HCT116 (cell line): ENCODE measurements around the gene ACCSL. TPM values are rescaled to one million over a fixed set of nuclear protein-coding genes. Genes with fewer than 3 reads are reported as not detected.

ENCODE experiments used
- ATAC-seq: fragments of 200-7000 bp; cut with Tn5 transposase; 2 replicates; pipeline ENCODE4 v1.9.1; 2020; ENCODE audit warnings: mild to moderate bottlenecking, moderate library complexity
- BruUV-seq: library from RNA; stranded (reverse); fragments of 400-500 nt; replicated peaks from 2 replicates; lab custom pipeline; 2021; lab: Mats Ljungman, UMichigan
- CTCF ChIA-PET: fragments of 300-600 bp; sonication (Branson Sonifier 250); formaldehyde crosslinking; loops from one replicate; lab custom pipeline; 2021; ENCODE audit warnings: antibody characterized with exemption; lab: Charles Lee
- POLR2A ChIA-PET: fragments of 300-600, 350-600 bp; sonication (Branson Sonifier 250); formaldehyde crosslinking; loops from one replicate; lab custom pipeline; 2021; ENCODE audit warnings: antibody characterized with exemption; lab: Charles Lee
- RAD21 ChIA-PET, 2 experiments: fragments of 300-600 bp; sonication (Branson Sonifier 250); formaldehyde crosslinking; loops; one replicate each; lab custom pipeline; 2023; ENCODE audit warnings: low total read pairs in 2 of 2; ENCODE audit not compliant: uncharacterized antibody in 2 of 2, unreplicated experiment in 2 of 2, low non-redundant PET in 1 of 2; lab: Charles Lee
- DNase-seq: peaks from one replicate; pipeline ENCODE4 v3.0.0-alpha.2; 2010; ENCODE audit warnings: low read depth, low spot score
- H2AFZ ChIP-seq: fragments of 200-600 bp; shearing (Covaris generic), sonication (generic); 2 replicates; pipeline ENCODE4 v1.6.1; 2017; ENCODE audit warnings: low read depth, mixed run types, mixed read lengths, antibody characterized with exemption, low read length; ENCODE audit not compliant: poor library complexity, severe bottlenecking
- H3K27ac ChIP-seq: 2 replicates; pipeline ENCODE4 v1.5.1; 2012; ENCODE audit warnings: low read depth, low read length
- H3K27me3 ChIP-seq: fragments of 200-600 bp; sonication (generic); 2 replicates; pipeline ENCODE4 v1.6.1; 2016; ENCODE audit warnings: mixed run types, low read length, mixed read lengths; ENCODE audit not compliant: insufficient read depth
- H3K36me3 ChIP-seq, 2 experiments: fragments of 200-500 bp in 1 of 2; fragments of 200-600 bp in 1 of 2; sonication (Bioruptor generic) in 1 of 2; sonication (generic) in 1 of 2; 2 replicates each; pipeline versions ENCODE4 v1.5.1 to v1.6.1; 2014 to 2016; ENCODE audit warnings: low read length in 2 of 2, inconsistent platforms in 1 of 2, mixed read lengths in 1 of 2, mixed run types in 1 of 2; ENCODE audit not compliant: insufficient read depth in 2 of 2, control insufficient read depth in 1 of 2
- H3K4me1 ChIP-seq, 2 experiments: fragments of 200-600 bp in 1 of 2; sonication (generic) in 1 of 2; 2 replicates each; pipeline versions ENCODE4 v1.5.1 to v1.6.1; 2012 to 2017; ENCODE audit warnings: low read length in 2 of 2, inconsistent platforms in 1 of 2, mild to moderate bottlenecking in 1 of 2, mixed read lengths in 1 of 2, mixed run types in 1 of 2, moderate library complexity in 1 of 2; ENCODE audit not compliant: insufficient read depth in 2 of 2, control insufficient read depth in 1 of 2
- H3K4me2 ChIP-seq: fragments of 200-600 bp; sonication (generic); 2 replicates; pipeline ENCODE4 v1.6.1; 2017; ENCODE audit warnings: mixed run types, low read length, mixed read lengths
- H3K4me3 ChIP-seq, 2 experiments: fragments of 200-600 bp in 1 of 2; sonication (generic) in 1 of 2; replicated peaks in 1 of 2; 2 replicates each; pipeline ENCODE4 v1.5.1; 2011 to 2016; ENCODE audit warnings: low read length in 2 of 2, control low read depth in 1 of 2, low read depth in 1 of 2, mild to moderate bottlenecking in 1 of 2, mixed read lengths in 1 of 2, mixed run types in 1 of 2
- H3K79me2 ChIP-seq: fragments of 200-600 bp; sonication (generic); 2 replicates; pipeline ENCODE4 v1.6.1; 2017; ENCODE audit warnings: mild to moderate bottlenecking, mixed run types, low read length, moderate library complexity, mixed read lengths; ENCODE audit not compliant: insufficient read depth
- H3K9ac ChIP-seq: fragments of 200-600 bp; sonication (generic); 2 replicates; pipeline ENCODE4 v1.6.1; 2016; ENCODE audit warnings: low read length, mixed read lengths
- H3K9me2 ChIP-seq: fragments of 200-600 bp; sonication (generic), shearing (Covaris generic); 2 replicates; pipeline ENCODE4 v1.6.1; 2017; ENCODE audit warnings: mixed run types, mild to moderate bottlenecking, moderate library complexity; ENCODE audit not compliant: insufficient read depth
- H3K9me3 ChIP-seq, 2 experiments: fragments of 200-500 bp in 1 of 2; fragments of 200-600 bp in 1 of 2; sonication (Bioruptor generic) in 1 of 2; sonication (generic) in 1 of 2; 2 replicates each; pipeline ENCODE4 v1.6.1; 2014 to 2017; ENCODE audit warnings: low read length in 2 of 2, mixed read lengths in 2 of 2, inconsistent platforms in 1 of 2, low read depth in 1 of 2, mild to moderate bottlenecking in 1 of 2, mixed run types in 1 of 2, moderate library complexity in 1 of 2; ENCODE audit not compliant: control insufficient read depth in 1 of 2, insufficient read depth in 1 of 2
- H4K20me1 ChIP-seq: fragments of 200-600 bp; sonication (generic), shearing (Covaris generic); 2 replicates; pipeline ENCODE4 v1.6.1; 2017; ENCODE audit warnings: mixed run types, mild to moderate bottlenecking, moderate library complexity; ENCODE audit not compliant: insufficient read depth
- CBX3 ChIP-seq: IDR thresholded peaks from 2 replicates; pipeline ENCODE4 v1.6.1; 2012; ENCODE audit warnings: low read depth
- CEBPB ChIP-seq: IDR thresholded peaks from 2 replicates; pipeline ENCODE4 v1.6.1; 2012; ENCODE audit warnings: low read depth
- EGR1 ChIP-seq: IDR thresholded peaks from 2 replicates; pipeline ENCODE4 v1.6.1; 2012; ENCODE audit warnings: low read depth
- POLR2AphosphoS5 ChIP-seq: IDR thresholded peaks from 2 replicates; pipeline ENCODE4 v1.6.1; 2011; ENCODE audit warnings: mild to moderate bottlenecking, low read depth, low read length, moderate library complexity
- RAD21 ChIP-seq: IDR thresholded peaks from 2 replicates; pipeline ENCODE4 v1.6.1; 2012; ENCODE audit warnings: low read depth, mild to moderate bottlenecking
- SIN3A ChIP-seq: IDR thresholded peaks from 2 replicates; pipeline ENCODE4 v1.6.1; 2012; ENCODE audit warnings: low read depth
- intact Hi-C: fragments of 100-400 bp; cut with micrococcal nuclease; formaldehyde crosslinking; loops from 2 replicates; pipeline ENCODE4 v1.10.0; 2022
- total RNA-seq: library from RNA; stranded (reverse); gene quantifications from one replicate; pipeline ENCODE4 v1.2.1, GENCODE V29; 2021; ENCODE audit not compliant: unreplicated experiment
- TF ChIP-seq, protein P1 (sequence below), 3 experiments: fragments of 200-600 bp in 1 of 3; sonication (generic) in 1 of 3; IDR thresholded peaks in 2 of 3; conservative IDR thresholded peaks in 1 of 3; 2 replicates each; pipeline ENCODE4 v1.5.1; 2012 to 2017; ENCODE audit warnings: low read depth in 2 of 3, low read length in 2 of 3, antibody characterized with exemption in 1 of 3, borderline replicate concordance in 1 of 3, control low read depth in 1 of 3, mild to moderate bottlenecking in 1 of 3, mixed read lengths in 1 of 3, mixed run types in 1 of 3, moderate library complexity in 1 of 3; ENCODE audit not compliant: insufficient read depth in 1 of 3

Gene ACCSL
- total RNA-seq, 1 experiment from 2014 or later = not detected

DNA sequence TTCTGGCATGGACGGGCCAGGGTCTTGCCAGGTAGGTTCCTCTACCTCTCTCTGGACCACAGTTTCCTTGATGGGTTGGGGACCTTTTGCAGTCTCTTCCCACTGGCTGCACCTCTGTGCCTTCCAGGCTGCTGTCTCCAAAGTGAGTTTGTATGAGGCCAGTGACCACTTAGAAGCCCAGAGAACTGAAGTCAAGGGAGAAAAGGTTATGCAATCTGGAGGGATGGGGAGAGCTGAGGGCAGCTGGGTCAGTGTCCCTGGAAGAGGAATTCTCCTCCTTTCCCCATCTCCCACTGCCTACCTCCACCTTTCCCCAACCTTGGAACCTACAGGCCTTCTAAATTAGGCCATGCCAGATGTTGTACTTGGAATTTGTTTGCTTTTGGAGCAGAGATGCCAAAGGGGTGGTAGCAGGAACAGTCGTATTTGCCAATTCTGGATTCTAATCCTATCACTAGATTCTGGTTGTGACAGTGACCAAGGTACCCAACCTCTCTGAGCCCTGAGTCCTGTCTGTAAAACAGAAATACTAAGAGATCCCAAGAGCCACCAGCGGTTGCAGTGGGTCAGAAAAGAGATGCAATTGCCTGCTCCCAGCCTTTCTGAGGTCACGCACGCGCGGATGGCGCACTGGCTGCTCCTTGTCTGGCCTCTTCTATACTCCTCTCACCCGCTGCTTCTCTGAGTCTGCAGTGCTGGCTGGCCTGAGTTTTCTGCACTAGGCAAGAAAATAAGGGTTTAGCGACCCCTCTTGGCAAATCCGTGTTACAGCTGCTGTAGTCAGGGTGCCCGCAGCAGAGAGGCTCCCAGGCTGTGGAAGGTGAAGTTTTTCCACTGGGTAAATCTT lies 10.7 kb upstream of the ACCSL start:
- ChIA-PET RAD21 (interaction anchor here in 1 of 2 experiments (1.0 kb wide), 1 partner anchor 90 kb away, joined by 3 read pairs; no protein-coding TSS in a partner anchor), CTCF (interaction anchor here (0.6 to 1.8 kb wide), 5 partner anchors 9 to 147 kb away, joined by 3 to 10 read pairs (median 5); no protein-coding TSS in a partner anchor), POLR2A (no interaction called here)
- H2AFZ ChIP-seq = peak overlapping the region; percentile 74
- H3K4me3 ChIP-seq = no peak overlapping the region
- intact Hi-C loops = loop anchor here (1.0 kb wide), 3 partner anchors 93 to 533 kb away; no protein-coding TSS in a partner anchor
- TF ChIP-seq, protein P1, sequence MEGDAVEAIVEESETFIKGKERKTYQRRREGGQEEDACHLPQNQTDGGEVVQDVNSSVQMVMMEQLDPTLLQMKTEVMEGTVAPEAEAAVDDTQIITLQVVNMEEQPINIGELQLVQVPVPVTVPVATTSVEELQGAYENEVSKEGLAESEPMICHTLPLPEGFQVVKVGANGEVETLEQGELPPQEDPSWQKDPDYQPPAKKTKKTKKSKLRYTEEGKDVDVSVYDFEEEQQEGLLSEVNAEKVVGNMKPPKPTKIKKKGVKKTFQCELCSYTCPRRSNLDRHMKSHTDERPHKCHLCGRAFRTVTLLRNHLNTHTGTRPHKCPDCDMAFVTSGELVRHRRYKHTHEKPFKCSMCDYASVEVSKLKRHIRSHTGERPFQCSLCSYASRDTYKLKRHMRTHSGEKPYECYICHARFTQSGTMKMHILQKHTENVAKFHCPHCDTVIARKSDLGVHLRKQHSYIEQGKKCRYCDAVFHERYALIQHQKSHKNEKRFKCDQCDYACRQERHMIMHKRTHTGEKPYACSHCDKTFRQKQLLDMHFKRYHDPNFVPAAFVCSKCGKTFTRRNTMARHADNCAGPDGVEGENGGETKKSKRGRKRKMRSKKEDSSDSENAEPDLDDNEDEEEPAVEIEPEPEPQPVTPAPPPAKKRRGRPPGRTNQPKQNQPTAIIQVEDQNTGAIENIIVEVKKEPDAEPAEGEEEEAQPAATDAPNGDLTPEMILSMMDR (IDR thresholded peaks at IDR 0.05 in 2 of 3, conservative IDR thresholded peaks at IDR 0.05 in 1 of 3; ENCODE audit: borderline replicate concordance in 1 of 3, insufficient read depth in 1 of 3, low read depth in 2 of 3, low read length in 2 of 3) = peak; percentile 77 to 87 (median 83)
- TF ChIP-seq SIN3A = no peak
- TF ChIP-seq RAD21 = peak; percentile 90
- no peak for TF ChIP-seq EGR1
- peaks cover 0 to 3% of the 10 kb centered on the region in 2 experiments; a peak in 1 of 4 replicates for H3K4me1 ChIP-seq
- no peaks in the 10 kb centered on the region for H3K79me2 ChIP-seq
- peak; percentile 61 for DNase-seq
- no peak overlapping the region for H3K9ac ChIP-seq
- BruUV-seq = no TSS peak
- peak; percentile 98 for ATAC-seq
- no peaks in the 10 kb centered on the region for H4K20me1 ChIP-seq
- no peaks in the 10 kb centered on the region for H3K27me3 ChIP-seq
- H3K9me3 ChIP-seq = no peaks in the 10 kb centered on the region
- no peaks in the 10 kb centered on the region for H3K9me2 ChIP-seq
- no peaks in the 10 kb centered on the region for H3K36me3 ChIP-seq
- peak overlapping the region; percentile 23; the same call in 1 of the 2 replicates for H3K4me2 ChIP-seq
- no peak overlapping the region for H3K27ac ChIP-seq

DNA sequence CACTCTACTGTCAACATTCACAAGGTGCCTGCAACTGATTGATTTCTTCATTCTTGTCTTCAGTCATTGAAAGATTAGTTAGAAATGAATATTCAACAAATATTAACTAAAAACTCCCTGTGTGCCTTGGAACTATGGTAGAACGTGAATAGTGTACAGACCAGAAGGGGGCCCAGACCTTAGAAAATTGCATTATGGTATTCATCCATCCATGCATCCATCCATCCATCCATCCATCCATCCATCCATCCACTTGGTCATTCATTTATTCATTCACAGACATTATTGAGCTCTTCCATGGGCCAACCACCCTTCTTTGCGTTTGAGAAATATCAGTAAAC lies 10.2 kb upstream of the ACCSL start:
- H3K9ac ChIP-seq = no peak overlapping the region
- H3K79me2 ChIP-seq = no peaks in the 10 kb centered on the region
- ATAC-seq (peak; percentile 60), DNase-seq (no peak)
- ChIA-PET POLR2A (no interaction called here), RAD21 (interaction anchor here (0.6 to 1.0 kb wide), 2 partner anchors 91 to 117 kb away, joined by 3 read pairs; no protein-coding TSS in a partner anchor), CTCF (interaction anchor here (0.7 to 1.8 kb wide), 4 partner anchors 10 to 148 kb away, joined by 3 to 10 read pairs (median 6); no protein-coding TSS in a partner anchor)
- no TSS peak for BruUV-seq
- H2AFZ ChIP-seq = peak overlapping the region; percentile 74
- intact Hi-C loops = loop anchor here (1.0 kb wide), 3 partner anchors 93 to 533 kb away; no protein-coding TSS in a partner anchor
- no peaks in the 10 kb centered on the region for H3K9me3 ChIP-seq
- H3K27me3 ChIP-seq = no peaks in the 10 kb centered on the region
- no peak overlapping the region for H3K27ac ChIP-seq
- H3K4me1 ChIP-seq = peaks cover 0 to 3% of the 10 kb centered on the region in 2 experiments; a peak in 1 of 4 replicates
- TF ChIP-seq, protein P1 (IDR thresholded peaks at IDR 0.05 in 2 of 3, conservative IDR thresholded peaks at IDR 0.05 in 1 of 3; ENCODE audit: borderline replicate concordance in 1 of 3, insufficient read depth in 1 of 3, low read depth in 2 of 3, low read length in 2 of 3) = no peak; a peak in 1 of 6 replicates
- no peak for TF ChIP-seq CEBPB
- TF ChIP-seq EGR1 = no peak
- no peak for TF ChIP-seq POLR2AphosphoS5
- TF ChIP-seq CBX3 = no peak
- TF ChIP-seq RAD21 = no peak
- no peaks in the 10 kb centered on the region for H3K9me2 ChIP-seq
- no peaks in the 10 kb centered on the region for H4K20me1 ChIP-seq
- no peak overlapping the region for H3K4me3 ChIP-seq
- no peak overlapping the region for H3K4me2 ChIP-seq
- H3K36me3 ChIP-seq = no peaks in the 10 kb centered on the region
